GM08714 (cell line): ENCODE data around the gene ATG7.
"Not testable (repeated sequence)": the region's sequence is repeated elsewhere in the genome, so short reads cannot be mapped to it uniquely, and the experiment has no call there.

ENCODE experiments used
- H3K4me3 ChIP-seq: fragments of 200-500 bp; sonication (Bioruptor generic); 2 replicates; pipeline ENCODE4 v1.5.1; 2014; ENCODE audit warnings: mild to moderate bottlenecking, low read length, inconsistent platforms
- ZNF274 ChIP-seq: IDR thresholded peaks from 2 replicates; pipeline ENCODE4 v1.6.1; 2012; ENCODE audit warnings: mild to moderate bottlenecking, low read depth, low read length

Gene ATG7

GRCh38 chr3:11591391-11592282 is 319.4 kb downstream of the ATG7 start:
- H3K4me3 ChIP-seq: no peak overlapping the region

DNA sequence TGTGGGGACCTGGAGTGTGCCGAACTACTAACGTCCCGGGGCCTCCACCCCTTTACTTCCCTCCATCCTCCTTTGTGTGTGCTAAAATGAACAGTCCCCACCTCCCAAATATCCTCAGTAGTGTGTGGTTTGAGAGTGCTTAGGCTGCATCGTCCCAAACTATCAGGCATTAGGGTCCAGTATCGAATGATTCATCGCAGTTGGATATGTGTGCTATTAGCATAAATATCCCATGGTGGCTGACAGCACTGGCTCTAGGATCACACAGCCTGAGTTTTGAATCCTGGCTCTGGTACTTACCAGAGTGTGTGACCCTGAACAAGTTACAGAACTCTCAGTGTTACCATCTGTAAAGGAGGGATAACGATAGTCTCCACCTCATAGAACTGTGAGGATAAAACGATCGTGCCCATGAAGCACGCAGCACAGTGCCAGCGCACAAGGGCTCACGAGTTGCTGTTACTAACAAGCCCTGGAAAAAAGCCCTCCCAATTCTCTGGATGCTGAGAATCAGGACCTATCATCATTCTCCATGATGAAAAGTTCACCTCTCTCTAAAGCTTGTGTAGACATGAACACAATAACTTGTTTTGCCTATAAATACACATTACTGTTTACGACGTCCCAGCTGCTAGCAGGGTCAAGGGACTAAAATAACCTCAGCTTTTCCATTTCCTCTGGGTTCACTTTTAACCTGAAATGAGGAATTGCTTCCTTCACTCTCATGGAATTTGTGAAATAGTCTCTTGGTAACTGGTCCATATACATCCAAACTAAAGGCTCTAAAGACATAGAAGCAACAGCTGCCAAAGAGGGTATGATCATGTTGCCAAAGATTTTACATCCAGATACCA is 320.5 kb downstream of the ATG7 start:
- TF ChIP-seq ZNF274: no peak
- no peak overlapping the region for H3K4me3 ChIP-seq

More at GRCh38 chr3:11591391-11592282, 319.4 kb downstream of the ATG7 start:
- no peak for TF ChIP-seq ZNF274

DNA sequence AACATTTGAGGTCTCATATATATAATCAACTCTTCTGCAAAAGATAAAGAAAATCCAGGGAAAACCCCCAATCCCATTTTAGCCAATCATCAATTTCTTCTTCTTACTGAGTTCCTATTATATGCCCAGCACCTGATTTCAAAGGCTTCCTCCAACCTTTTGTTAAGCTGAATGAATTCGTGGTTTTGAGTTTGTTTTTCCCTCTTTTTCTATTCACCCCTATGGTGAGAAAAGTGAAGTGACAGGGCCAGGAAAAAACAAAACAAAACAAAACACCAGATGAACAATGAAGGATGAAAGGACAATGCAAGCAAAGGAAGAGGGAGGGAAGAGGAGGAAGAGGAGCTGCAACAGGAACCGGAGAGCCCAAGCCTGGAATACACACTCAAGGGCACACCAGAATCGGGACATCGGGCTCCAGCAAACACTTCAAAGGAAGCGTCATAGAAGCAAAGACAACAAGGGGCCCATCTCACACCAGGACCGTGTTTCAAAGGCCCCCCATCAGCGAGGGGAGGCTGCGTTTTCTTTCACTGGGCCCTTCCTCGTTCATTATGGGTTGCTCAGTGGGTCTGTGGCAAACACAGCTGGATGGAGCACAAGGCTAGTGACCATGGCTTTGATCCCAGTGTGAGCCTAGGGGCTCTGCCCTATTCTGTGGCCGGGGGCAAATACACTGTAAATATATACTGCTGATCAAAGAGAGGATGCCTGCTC is 321.3 kb downstream of the ATG7 start:
- no peak overlapping the region for H3K4me3 ChIP-seq
- no peak for TF ChIP-seq ZNF274

GRCh38 chr3:11595024-11595423 is 322.8 kb downstream of the ATG7 start:
- not testable (repeated sequence) for H3K4me3 ChIP-seq

DNA sequence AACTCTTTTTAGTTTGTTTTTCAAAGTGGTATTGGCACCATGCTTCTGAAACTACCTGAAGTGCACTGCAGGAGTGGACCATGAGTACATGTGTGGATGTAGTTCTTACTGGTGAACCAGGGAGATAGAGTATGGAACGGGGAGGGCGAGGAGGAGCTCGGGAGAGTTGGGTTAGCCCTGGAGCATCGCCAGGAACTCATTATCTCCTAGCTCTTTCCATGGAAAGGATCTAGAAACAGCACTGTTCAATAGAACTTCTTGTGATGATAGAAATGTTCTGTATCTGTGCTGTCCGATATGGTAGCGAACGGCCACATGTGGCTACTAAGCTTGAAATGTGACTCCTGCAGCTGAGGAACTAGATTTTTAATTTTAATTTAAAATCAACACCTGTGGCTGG is 324.2 kb downstream of the ATG7 start:
- no peak overlapping the region for H3K4me3 ChIP-seq
- no peak for TF ChIP-seq ZNF274

GRCh38 chr3:11600501-11601282 is 328.5 kb downstream of the ATG7 start:
- no peak overlapping the region for H3K4me3 ChIP-seq
- no peak for TF ChIP-seq ZNF274

DNA sequence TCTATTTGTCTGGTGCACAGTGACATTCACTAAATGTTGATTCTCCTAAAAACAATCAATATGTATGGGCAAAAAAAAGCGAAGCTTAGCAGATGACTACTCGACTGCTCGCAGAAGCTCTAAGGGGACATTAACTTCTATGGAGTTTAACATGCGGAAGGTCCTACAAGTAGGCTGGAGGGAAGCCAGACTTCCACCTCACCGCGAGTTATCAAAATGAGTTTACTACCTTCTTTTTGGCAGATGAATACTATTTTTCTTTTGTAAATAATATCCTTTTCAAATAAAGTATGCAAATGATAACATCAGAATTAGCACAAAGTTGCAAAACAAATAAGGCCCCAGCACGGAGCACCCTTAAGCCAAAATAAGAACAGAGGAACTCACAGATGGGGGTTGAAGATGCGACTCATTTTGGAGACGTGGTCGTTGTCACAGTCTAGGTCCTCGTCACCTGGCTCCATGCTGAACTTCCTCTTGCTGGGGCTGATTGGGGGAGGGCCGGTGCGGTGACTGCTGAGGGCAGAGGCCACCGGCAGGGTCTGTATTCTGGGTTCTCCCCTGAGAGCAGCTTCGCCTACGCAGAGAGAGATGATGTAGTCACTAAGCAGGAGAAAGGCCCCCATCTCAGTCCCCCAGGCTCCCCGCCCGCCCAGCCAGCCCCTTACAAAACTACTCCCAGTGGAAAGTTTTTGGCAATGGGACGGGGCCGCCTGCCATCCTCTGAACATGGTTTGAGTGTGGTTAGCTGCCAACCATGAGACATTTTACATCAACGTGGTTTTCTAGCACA is 329.4 kb downstream of the ATG7 start:
- no peak overlapping the region for H3K4me3 ChIP-seq
- no peak for TF ChIP-seq ZNF274

- H3K4me3 ChIP-seq: no peak overlapping the region
- TF ChIP-seq ZNF274: no peak
Measured at GRCh38 chr3:11602239-11602840, 330.1 kb downstream of the ATG7 start.

DNA sequence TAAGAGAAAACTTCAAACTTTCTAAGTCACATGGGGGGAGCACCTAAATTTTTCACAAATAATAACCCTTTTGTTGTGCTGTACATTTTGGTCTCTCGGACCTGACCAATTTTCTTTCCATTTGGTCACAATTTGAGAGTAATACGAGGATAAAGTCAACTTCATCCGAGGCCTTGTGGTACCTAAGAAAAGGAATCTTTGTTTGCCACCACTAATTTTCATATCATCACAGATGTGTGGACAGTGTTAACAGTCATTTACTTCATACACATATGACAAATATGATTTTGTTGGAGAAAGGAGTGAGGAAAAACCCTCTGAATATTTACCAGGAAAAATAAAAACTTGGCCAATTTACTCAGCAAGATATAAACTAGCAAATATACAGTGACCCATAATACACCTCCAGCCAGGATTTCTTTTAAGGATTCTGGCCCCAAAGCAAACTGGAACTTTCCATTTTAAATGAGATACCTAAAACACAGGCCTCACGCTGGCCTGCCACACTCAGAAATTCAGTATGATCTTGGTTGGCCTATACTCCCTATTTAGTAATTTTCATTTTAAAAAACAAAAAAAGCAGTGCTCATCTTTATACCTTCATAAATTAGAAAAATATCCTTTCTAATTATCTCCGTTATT is 330.8 kb downstream of the ATG7 start:
- TF ChIP-seq ZNF274: no peak
- no peak overlapping the region for H3K4me3 ChIP-seq

DNA sequence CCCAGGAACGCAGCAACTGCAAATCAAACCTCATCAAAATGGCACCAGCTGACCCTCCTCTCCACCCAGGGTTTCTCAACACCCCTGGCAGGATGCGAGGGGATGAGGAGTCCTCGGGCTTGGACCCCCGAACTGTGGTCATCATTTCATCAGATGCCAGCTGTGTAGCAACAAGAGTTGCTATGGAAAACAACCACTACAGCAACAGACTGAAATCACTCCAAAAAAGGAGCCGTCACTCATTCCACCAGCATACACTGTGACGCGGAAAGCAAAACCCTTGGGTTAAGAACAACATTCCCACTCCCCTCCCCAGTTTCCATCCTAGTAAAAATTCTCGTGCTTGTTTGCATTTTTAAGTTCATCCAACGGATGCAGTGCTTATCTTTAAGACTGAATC is 331.4 kb downstream of the ATG7 start:
- TF ChIP-seq ZNF274: no peak
- H3K4me3 ChIP-seq: no peak overlapping the region

GRCh38 chr3:11604139-11604892 is 332.1 kb downstream of the ATG7 start:
- H3K4me3 ChIP-seq: no peak overlapping the region
- TF ChIP-seq ZNF274: no peak

- H3K4me3 ChIP-seq: no peak overlapping the region
- no peak for TF ChIP-seq ZNF274
Measured at GRCh38 chr3:11605398-11605797, 333.2 kb downstream of the ATG7 start.
